Liver (tissue), 9 donors: ENCODE results near the gene HPN. TPM values are rescaled to one million over a fixed set of nuclear protein-coding genes. Genes with fewer than 3 reads are reported as not detected.

ENCODE experiments used
- DNase-seq: peaks from one replicate; pipeline ENCODE4 v3.0.0-alpha.2; 2017; ENCODE audit warnings: low spot score
- H3K27ac ChIP-seq, 2 donors: one replicate each; pipeline ENCODE4 v1.7.0; 2013; ENCODE audit warnings: inconsistent platforms in 2 of 2, low read length in 2 of 2, control low read depth in 1 of 2, low read depth in 1 of 2, mild to moderate bottlenecking in 1 of 2
- H3K27me3 ChIP-seq, 4 donors: one replicate each; pipeline versions ENCODE4 v1.6.1 to v1.7.0; 2013; ENCODE audit warnings: low read length in 3 of 4, inconsistent platforms in 1 of 4, mild to moderate bottlenecking in 1 of 4, moderate library complexity in 1 of 4; ENCODE audit not compliant: control insufficient read depth in 4 of 4, insufficient read depth in 4 of 4
- H3K36me3 ChIP-seq, 4 donors: one replicate each; pipeline versions ENCODE4 v1.6.1 to v1.7.0; 2013; ENCODE audit warnings: low read length in 3 of 4, mild to moderate bottlenecking in 3 of 4, low read depth in 1 of 4, moderate library complexity in 1 of 4; ENCODE audit not compliant: control insufficient read depth in 4 of 4, insufficient read depth in 3 of 4
- H3K4me1 ChIP-seq, 4 donors: one replicate each; pipeline versions ENCODE4 v1.6.1 to v1.7.0; 2013; ENCODE audit warnings: low read length in 3 of 4, mild to moderate bottlenecking in 3 of 4, moderate library complexity in 1 of 4; ENCODE audit not compliant: control insufficient read depth in 4 of 4, insufficient read depth in 4 of 4
- H3K4me3 ChIP-seq, 3 donors: one replicate each; pipeline versions ENCODE4 v1.6.1 to v1.7.0; 2013; ENCODE audit warnings: low read length in 3 of 3, control low read depth in 1 of 3, low read depth in 1 of 3, mild to moderate bottlenecking in 1 of 3
- H3K9ac ChIP-seq, 2 donors: one replicate each; pipeline ENCODE4 v1.7.0; 2013; ENCODE audit warnings: low read length in 2 of 2, mild to moderate bottlenecking in 2 of 2, moderate library complexity in 2 of 2, control low read depth in 1 of 2, low read depth in 1 of 2
- H3K9me3 ChIP-seq, 4 donors: one replicate each; pipeline versions ENCODE4 v1.6.1 to v1.7.0; 2013; ENCODE audit warnings: low read length in 3 of 4; ENCODE audit not compliant: control insufficient read depth in 4 of 4
- EGR1 ChIP-seq, 2 donors: IDR thresholded peaks; 2 replicates each; pipeline ENCODE4 v1.6.1; 2016 to 2018; ENCODE audit warnings: antibody characterized with exemption in 2 of 2, low read depth in 2 of 2
- FOXA1 ChIP-seq: IDR thresholded peaks from 2 replicates; pipeline ENCODE4 v1.6.1; 2016; ENCODE audit warnings: antibody characterized with exemption
- FOXA2 ChIP-seq: IDR thresholded peaks from 2 replicates; pipeline ENCODE4 v1.6.1; 2016; ENCODE audit warnings: antibody characterized with exemption
- GABPA ChIP-seq, 2 donors: IDR thresholded peaks in 1 of 2; conservative IDR thresholded peaks in 1 of 2; 2 replicates each; pipeline ENCODE4 v1.6.1; 2016; ENCODE audit warnings: antibody characterized with exemption in 2 of 2, mild to moderate bottlenecking in 1 of 2, moderate library complexity in 1 of 2
- HNF4A ChIP-seq, 2 donors: conservative IDR thresholded peaks; 2 replicates each; pipeline ENCODE4 v1.6.1; 2016; ENCODE audit warnings: antibody characterized with exemption in 2 of 2, mild to moderate bottlenecking in 2 of 2
- HNF4G ChIP-seq: IDR thresholded peaks from 2 replicates; pipeline ENCODE4 v1.6.1; 2016; ENCODE audit warnings: antibody characterized with exemption
- JUND ChIP-seq, 2 donors: IDR thresholded peaks; 2 replicates each; pipeline ENCODE4 v1.6.1; 2016; ENCODE audit warnings: antibody characterized with exemption in 2 of 2
- NR2F2 ChIP-seq: IDR thresholded peaks from 2 replicates; pipeline ENCODE4 v1.6.1; 2016; ENCODE audit warnings: antibody characterized with exemption
- RAD21 ChIP-seq, 2 donors: IDR thresholded peaks; 2 replicates each; pipeline ENCODE4 v1.6.1; 2016; ENCODE audit warnings: antibody characterized with exemption in 2 of 2, mild to moderate bottlenecking in 2 of 2
- REST ChIP-seq: IDR thresholded peaks from 2 replicates; pipeline ENCODE4 v1.6.1; 2016; ENCODE audit warnings: antibody characterized with exemption, mild to moderate bottlenecking
- RXRA ChIP-seq, 2 donors: IDR thresholded peaks; 2 replicates each; pipeline ENCODE4 v1.6.1; 2017 to 2018; ENCODE audit warnings: antibody characterized with exemption in 2 of 2, mild to moderate bottlenecking in 1 of 2
- SP1 ChIP-seq: IDR thresholded peaks from 2 replicates; pipeline ENCODE4 v1.6.1; 2018; ENCODE audit warnings: antibody characterized with exemption, mild to moderate bottlenecking
- TAF1 ChIP-seq: conservative IDR thresholded peaks from 2 replicates; pipeline ENCODE4 v1.6.1; 2016; ENCODE audit warnings: antibody characterized with exemption, mild to moderate bottlenecking
- YY1 ChIP-seq: IDR thresholded peaks from 2 replicates; pipeline ENCODE4 v1.6.1; 2016; ENCODE audit warnings: antibody characterized with exemption, mild to moderate bottlenecking
- ZBTB33 ChIP-seq: IDR thresholded peaks from 2 replicates; pipeline ENCODE4 v1.6.1; 2016; ENCODE audit warnings: antibody characterized with exemption
- WGBS: extraction: QIAGEN DNeasy Blood & Tissue Kit; methylation state at CpG from one replicate; pipeline ENCODE4 v1.1.7; 2013; 5-methylcytosine and 5-hydroxymethylcytosine counted together
- polyA plus RNA-seq, 2 donors: library from polyadenylated mRNA; stranded (reverse) in 1 of 2; unstranded in 1 of 2; fragments of 200-250 nt in 1 of 2; fragments of >200 nt in 1 of 2; fragmentation: Nextera tagmentation in 1 of 2; extraction: Ambion mirVana in 1 of 2; gene quantifications; one replicate each; pipeline versions ENCODE4 v1.2.1 to v1.2.3, GENCODE V29; 2013 to 2015
- total RNA-seq, 2 donors: library from RNA; depleted of rRNA; stranded (reverse); fragments of >200 nt; gene quantifications; one replicate each; pipeline ENCODE4 v1.2.3, GENCODE V29; 2014
- TF ChIP-seq, protein P1 (sequence below): IDR thresholded peaks from 2 replicates; pipeline ENCODE4 v1.6.1; 2016; ENCODE audit warnings: antibody characterized with exemption
- TF ChIP-seq, protein P2 (sequence below): fragments of 150-350 bp; IDR thresholded peaks from 2 replicates; pipeline ENCODE4 v1.5.1; 2017; ENCODE audit warnings: improper control_type of control experiment, low read depth, low read length; ENCODE audit not compliant: missing input control
- TF ChIP-seq, protein P3 (sequence below): IDR thresholded peaks from 2 replicates; pipeline ENCODE4 v1.6.1; 2016; ENCODE audit warnings: antibody characterized with exemption
- donor health status: healthy.
- donor health status: healthy.
- donor health status: healthy.
- donor health status: healthy.
- donor health status: healthy.

HPN gene
- total and polyA plus RNA-seq, 4 donors: 130 to 535 (median 335) TPM

DNA sequence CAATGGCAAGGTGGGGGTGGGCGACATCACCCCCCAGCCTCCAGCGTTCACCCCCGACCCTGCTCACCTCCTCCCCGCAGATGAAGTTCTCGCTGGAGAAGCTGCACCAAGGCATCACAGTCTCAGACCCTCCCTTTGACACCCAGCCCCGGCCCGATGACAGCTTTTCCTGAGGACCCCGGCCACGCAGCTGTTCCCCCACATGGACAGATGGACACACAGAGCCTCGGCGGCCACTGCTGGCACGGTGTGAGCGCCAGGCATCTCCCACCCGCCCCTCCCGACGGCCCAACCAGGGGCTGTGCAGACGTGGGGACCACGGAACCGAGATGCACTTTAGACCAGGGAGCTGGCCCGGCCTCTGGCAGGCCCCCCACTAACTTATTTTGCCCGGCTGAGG lies 15.6 kb upstream of the HPN start:
- peaks cover 0 to 42% (median 2%) of the 10 kb centered on the region in 4 donors for H3K36me3 ChIP-seq

DNA sequence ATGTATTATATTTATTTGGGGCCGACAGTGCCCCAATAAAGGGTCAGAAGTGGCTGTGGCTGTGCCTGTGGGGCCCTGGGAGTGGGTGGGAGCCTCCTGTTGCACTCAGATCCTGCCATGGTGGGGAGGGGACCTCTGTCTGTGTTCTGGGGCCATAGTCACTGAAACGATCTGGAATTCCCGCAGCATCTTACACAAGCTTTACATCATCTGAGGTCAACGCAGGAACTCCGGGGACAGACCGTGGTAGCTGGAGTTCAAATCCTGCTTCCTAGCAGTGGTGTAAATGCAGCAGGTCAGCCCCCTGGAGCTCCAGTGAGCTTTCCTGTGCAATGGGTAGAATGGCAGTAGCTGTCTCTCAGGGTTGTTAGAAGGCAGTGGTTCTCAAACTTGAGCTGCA lies 15.1 kb upstream of the HPN start:
- Histone ChIP-seq H3K27me3 (no peaks in the 10 kb centered on the region), H3K4me3 (no peak overlapping the region), H3K36me3 (peaks cover 0 to 38% (median 2%) of the 10 kb centered on the region in 4 donors), H3K9me3 (no peaks in the 10 kb centered on the region), H3K27ac (no peak overlapping the region), H3K4me1 (peaks cover 3 to 6% (median 6%) of the 10 kb centered on the region in 4 donors), H3K9ac (no peak overlapping the region)
- TF ChIP-seq YY1: no peak
- TF ChIP-seq REST: no peak
- no peak for TF ChIP-seq SP1
- TF ChIP-seq HNF4A (conservative IDR thresholded peaks at IDR 0.05): no peak
- no peak for TF ChIP-seq JUND (IDR thresholded peaks at IDR 0.05)
- no peak for TF ChIP-seq RAD21 (IDR thresholded peaks at IDR 0.05)
- TF ChIP-seq, protein P1, sequence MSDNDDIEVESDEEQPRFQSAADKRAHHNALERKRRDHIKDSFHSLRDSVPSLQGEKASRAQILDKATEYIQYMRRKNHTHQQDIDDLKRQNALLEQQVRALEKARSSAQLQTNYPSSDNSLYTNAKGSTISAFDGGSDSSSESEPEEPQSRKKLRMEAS: no peak
- TF ChIP-seq RXRA (IDR thresholded peaks at IDR 0.05): no peak
- no peak for TF ChIP-seq EGR1 (IDR thresholded peaks at IDR 0.05; ENCODE audit: low read depth in 2 of 2)
- TF ChIP-seq ZBTB33: no peak
- TF ChIP-seq TAF1: no peak
- TF ChIP-seq, protein P2, sequence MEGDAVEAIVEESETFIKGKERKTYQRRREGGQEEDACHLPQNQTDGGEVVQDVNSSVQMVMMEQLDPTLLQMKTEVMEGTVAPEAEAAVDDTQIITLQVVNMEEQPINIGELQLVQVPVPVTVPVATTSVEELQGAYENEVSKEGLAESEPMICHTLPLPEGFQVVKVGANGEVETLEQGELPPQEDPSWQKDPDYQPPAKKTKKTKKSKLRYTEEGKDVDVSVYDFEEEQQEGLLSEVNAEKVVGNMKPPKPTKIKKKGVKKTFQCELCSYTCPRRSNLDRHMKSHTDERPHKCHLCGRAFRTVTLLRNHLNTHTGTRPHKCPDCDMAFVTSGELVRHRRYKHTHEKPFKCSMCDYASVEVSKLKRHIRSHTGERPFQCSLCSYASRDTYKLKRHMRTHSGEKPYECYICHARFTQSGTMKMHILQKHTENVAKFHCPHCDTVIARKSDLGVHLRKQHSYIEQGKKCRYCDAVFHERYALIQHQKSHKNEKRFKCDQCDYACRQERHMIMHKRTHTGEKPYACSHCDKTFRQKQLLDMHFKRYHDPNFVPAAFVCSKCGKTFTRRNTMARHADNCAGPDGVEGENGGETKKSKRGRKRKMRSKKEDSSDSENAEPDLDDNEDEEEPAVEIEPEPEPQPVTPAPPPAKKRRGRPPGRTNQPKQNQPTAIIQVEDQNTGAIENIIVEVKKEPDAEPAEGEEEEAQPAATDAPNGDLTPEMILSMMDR: no peak
- no peak for TF ChIP-seq FOXA2
- TF ChIP-seq FOXA1: no peak
- no peak for TF ChIP-seq HNF4G
- TF ChIP-seq GABPA (IDR thresholded peaks at IDR 0.05 in 1 of 2, conservative IDR thresholded peaks at IDR 0.05 in 1 of 2): no peak
- no peak for TF ChIP-seq NR2F2
- TF ChIP-seq, protein P3, sequence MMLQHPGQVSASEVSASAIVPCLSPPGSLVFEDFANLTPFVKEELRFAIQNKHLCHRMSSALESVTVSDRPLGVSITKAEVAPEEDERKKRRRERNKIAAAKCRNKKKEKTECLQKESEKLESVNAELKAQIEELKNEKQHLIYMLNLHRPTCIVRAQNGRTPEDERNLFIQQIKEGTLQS: no peak
- WGBS: 91% methylated on average over 6 of the region's 6 CpGs
- DNase-seq: no peak

More for the DNA sequence above, 15.6 kb upstream of the HPN start:
- H3K4me3 ChIP-seq: no peak overlapping the region
- peaks cover 1 to 3% (median 2%) of the 10 kb centered on the region in 4 donors for H3K4me1 ChIP-seq
- no peaks in the 10 kb centered on the region for H3K9me3 ChIP-seq
- H3K27me3 ChIP-seq: no peaks in the 10 kb centered on the region
- 95% methylated on average over 21 of the region's 21 CpGs for WGBS
- TF ChIP-seq RXRA (IDR thresholded peaks at IDR 0.05) (no peak), FOXA1 (no peak), HNF4A (conservative IDR thresholded peaks at IDR 0.05) (no peak), TAF1 (no peak), FOXA2 (no peak), NR2F2 (no peak), HNF4G (no peak)
- TF ChIP-seq, protein P2: no peak
- TF ChIP-seq, protein P3: no peak
- H3K27ac ChIP-seq: no peak overlapping the region
- DNase-seq: no peak
- H3K9ac ChIP-seq: no peak overlapping the region
